Natural killer cell (primary cell): ENCODE measurements around the gene WHAMM. TPM values are rescaled to one million over a fixed set of nuclear protein-coding genes. Genes with fewer than 3 reads are reported as not detected.

Experiments
- ATAC-seq, 3 donors: fragments of 150-1000 bp in 2 of 3; fragments of 200-7000 bp in 1 of 3; cut with Tn5 transposase; 1 replicate in 1 of 3; 2 replicates in 2 of 3; pipeline ENCODE4 v1.10.0; 2021; ENCODE audit warnings: mild to moderate bottlenecking in 2 of 3, moderate library complexity in 2 of 3
- DNase-seq, 2 donors: peaks; one replicate each; pipeline versions ENCODE4 v3.0.0 to v3.0.0-alpha.2; 2013 to 2021; ENCODE audit warnings: mixed read lengths in 1 of 2
- H3K27ac ChIP-seq: one replicate; pipeline ENCODE4 v1.5.1; 2013; ENCODE audit warnings: mild to moderate bottlenecking, low read length
- H3K27me3 ChIP-seq: one replicate; pipeline ENCODE4 v1.6.1; 2013; ENCODE audit warnings: low read length; ENCODE audit not compliant: control insufficient read depth, insufficient read depth
- H3K36me3 ChIP-seq: one replicate; pipeline ENCODE4 v1.6.1; 2013; ENCODE audit warnings: low read length; ENCODE audit not compliant: control insufficient read depth, insufficient read depth
- H3K4me1 ChIP-seq: one replicate; pipeline ENCODE4 v1.6.1; 2013; ENCODE audit warnings: low read length; ENCODE audit not compliant: control insufficient read depth, insufficient read depth
- H3K4me3 ChIP-seq: one replicate; pipeline ENCODE4 v1.5.1; 2013; ENCODE audit warnings: low read length
- H3K9me3 ChIP-seq: one replicate; pipeline ENCODE4 v1.6.1; 2013; ENCODE audit warnings: low read length; ENCODE audit not compliant: control insufficient read depth, insufficient read depth
- H3K27ac Mint-ChIP-seq, 2 donors: one replicate each; pipeline ENCODE4 v1.8.0; 2022; ENCODE audit warnings: mild to moderate bottlenecking in 2 of 2, mixed read lengths in 2 of 2, moderate library complexity in 1 of 2
- H3K27me3 Mint-ChIP-seq, 2 donors: one replicate each; pipeline ENCODE4 v1.8.0; 2022; ENCODE audit warnings: low read depth in 2 of 2, mixed read lengths in 2 of 2
- H3K36me3 Mint-ChIP-seq: one replicate; pipeline ENCODE4 v1.8.0; 2022; ENCODE audit warnings: mixed read lengths
- H3K4me1 Mint-ChIP-seq, 2 donors: one replicate each; pipeline ENCODE4 v1.8.0; 2022; ENCODE audit warnings: mixed read lengths in 2 of 2
- H3K4me3 Mint-ChIP-seq: one replicate; pipeline ENCODE4 v1.8.0; 2022; ENCODE audit warnings: mild to moderate bottlenecking, moderate library complexity, mixed read lengths
- H3K9me3 Mint-ChIP-seq, 2 donors: one replicate each; pipeline ENCODE4 v1.8.0; 2022; ENCODE audit warnings: mixed read lengths in 2 of 2
- CTCF ChIP-seq: fragments of 200-600 bp; IDR thresholded peaks from one replicate; pipeline ENCODE4 v1.8.0; 2022; ENCODE audit warnings: antibody characterized with exemption
- WGBS: methylation state at CpG from one replicate; pipeline ENCODE4 v1.1.7; 2013; ENCODE audit warnings: missing lambda C conversion rate; ENCODE audit not compliant: insufficient coverage; 5-methylcytosine and 5-hydroxymethylcytosine counted together
- intact Hi-C: fragments of 100-400 bp; cut with micrococcal nuclease; formaldehyde crosslinking; loops from one replicate; pipeline ENCODE4 v1.14.2; 2022
- total RNA-seq, 4 donors: library from RNA; stranded (reverse); fragments of 120-200 nt in 1 of 4; gene quantifications; one replicate each; pipeline versions ENCODE4 v1.2.3 to v1.2.4, GENCODE V29; 2013 to 2022

Gene WHAMM
- total RNA-seq, 3 donors from 2014 or later (not counting 1 experiment from before 2014, with no cell fraction given): 48.5 to 78.0 (median 67.6) TPM

GRCh38 chr15:82838096-82838735 is 28.8 kb downstream of the WHAMM start:
- Histone ChIP-seq H3K36me3 (peaks cover 36% of the 10 kb centered on the region), H3K9me3 (no peaks in the 10 kb centered on the region), H3K4me1 (no peaks in the 10 kb centered on the region), H3K27ac (no peak overlapping the region), H3K27me3 (no peaks in the 10 kb centered on the region), H3K4me3 (no peak overlapping the region)
- peaks cover 11 to 16% of the 10 kb centered on the region in 2 donors for H3K4me1 Mint-ChIP-seq
- ATAC-seq: peak in 2 of 3 donors; percentile 18 to 27
- no peak for TF ChIP-seq CTCF
- peak overlapping the region in 1 of 2 donors; percentile 50 for H3K27ac Mint-ChIP-seq
- H3K4me3 Mint-ChIP-seq: no peak overlapping the region
- no peak for DNase-seq
- intact Hi-C loops: no loop called here
- WGBS: 98% methylated on average over 12 of the region's 14 CpGs
- H3K36me3 Mint-ChIP-seq: peaks cover 22% of the 10 kb centered on the region
- no peaks in the 10 kb centered on the region for H3K9me3 Mint-ChIP-seq
- H3K27me3 Mint-ChIP-seq: no peaks in the 10 kb centered on the region

GRCh38 chr15:82839136-82839535 is 29.7 kb downstream of the WHAMM start:
- H3K9me3 Mint-ChIP-seq: no peaks in the 10 kb centered on the region
- peak overlapping the region in 1 of 2 donors; percentile 36 for H3K27ac Mint-ChIP-seq
- no peak for ATAC-seq

GRCh38 chr15:82840166-82840565 is 30.7 kb downstream of the WHAMM start:
- DNase-seq (no peak), ATAC-seq (no peak)
- no peaks in the 10 kb centered on the region for H3K27me3 Mint-ChIP-seq
- TF ChIP-seq CTCF: no peak
- intact Hi-C loops: no loop called here
- Histone ChIP-seq H3K27ac (no peak overlapping the region), H3K9me3 (no peaks in the 10 kb centered on the region), H3K4me1 (peaks cover 3% of the 10 kb centered on the region), H3K27me3 (no peaks in the 10 kb centered on the region), H3K36me3 (peaks cover 21% of the 10 kb centered on the region), H3K4me3 (no peak overlapping the region)
- no peak overlapping the region for H3K27ac Mint-ChIP-seq
- H3K4me1 Mint-ChIP-seq: peaks cover 16 to 20% of the 10 kb centered on the region in 2 donors
- H3K36me3 Mint-ChIP-seq: peaks cover 22% of the 10 kb centered on the region
- no peak overlapping the region for H3K4me3 Mint-ChIP-seq
- 100% methylated on average over 2 of the region's 4 CpGs for WGBS
- H3K9me3 Mint-ChIP-seq: no peaks in the 10 kb centered on the region

More at GRCh38 chr15:82839136-82839535, 29.7 kb downstream of the WHAMM start:
- Histone ChIP-seq H3K36me3 (peaks cover 29% of the 10 kb centered on the region), H3K4me3 (no peak overlapping the region), H3K27ac (no peak overlapping the region), H3K4me1 (no peaks in the 10 kb centered on the region), H3K27me3 (no peaks in the 10 kb centered on the region), H3K9me3 (no peaks in the 10 kb centered on the region)
- H3K36me3 Mint-ChIP-seq: peaks cover 22% of the 10 kb centered on the region
- DNase-seq: no peak
- H3K27me3 Mint-ChIP-seq: no peaks in the 10 kb centered on the region
- H3K4me1 Mint-ChIP-seq: peaks cover 10 to 14% of the 10 kb centered on the region in 2 donors
- intact Hi-C loops: no loop called here
- no peak for TF ChIP-seq CTCF
- H3K4me3 Mint-ChIP-seq: no peak overlapping the region

GRCh38 chr15:82843566-82843965 is 34.1 kb downstream of the WHAMM start:
- intact Hi-C loops: no loop called here
- TF ChIP-seq CTCF: no peak
- Mint-ChIP-seq H3K4me3 (no peak overlapping the region), H3K36me3 (no peaks in the 10 kb centered on the region), H3K4me1 (peaks cover 8% of the 10 kb centered on the region in 2 donors), H3K9me3 (no peaks in the 10 kb centered on the region), H3K27me3 (no peaks in the 10 kb centered on the region), H3K27ac (no peak overlapping the region)
- no peaks in the 10 kb centered on the region for H3K27me3 ChIP-seq
- H3K4me1 ChIP-seq: peaks cover 3% of the 10 kb centered on the region
- no peak overlapping the region for H3K4me3 ChIP-seq
- WGBS: 56% methylated on average over 1 of the region's 3 CpGs
- no peak overlapping the region for H3K27ac ChIP-seq
- ATAC-seq (no peak), DNase-seq (no peak)
- no peaks in the 10 kb centered on the region for H3K9me3 ChIP-seq
- no peaks in the 10 kb centered on the region for H3K36me3 ChIP-seq
